Small intestine (tissue), 7 donors: ENCODE measurements around the gene EEF1AKMT4. TPM values are rescaled to one million over a fixed set of nuclear protein-coding genes. Genes with fewer than 3 reads are reported as not detected.

Experiments
- DNase-seq, 2 donors: peaks; one replicate each; pipeline versions ENCODE4 v3.0.0 to v3.0.0-alpha.2; 2013
- FAIRE-seq: peaks from 2 replicates; lab custom pipeline; 2012; peaks lifted over from hg19 to GRCh38; lab: Jason Lieb, UNC
- H3K27ac ChIP-seq, 3 donors: one replicate each; pipeline ENCODE4 v1.5.1; 2013; ENCODE audit warnings: low read length in 2 of 3, mild to moderate bottlenecking in 2 of 3, control low read depth in 1 of 3, inconsistent platforms in 1 of 3, low read depth in 1 of 3, moderate library complexity in 1 of 3
- H3K27me3 ChIP-seq, 3 donors: one replicate each; pipeline ENCODE4 v1.6.1; 2013; ENCODE audit warnings: low read length in 3 of 3, inconsistent platforms in 1 of 3; ENCODE audit not compliant: control insufficient read depth in 3 of 3, insufficient read depth in 3 of 3
- H3K36me3 ChIP-seq, 3 donors: one replicate each; pipeline ENCODE4 v1.6.1; 2013; ENCODE audit warnings: low read length in 3 of 3, inconsistent platforms in 1 of 3, low read depth in 1 of 3, mild to moderate bottlenecking in 1 of 3, moderate library complexity in 1 of 3; ENCODE audit not compliant: control insufficient read depth in 3 of 3, insufficient read depth in 2 of 3
- H3K4me1 ChIP-seq, 3 donors: one replicate each; pipeline ENCODE4 v1.6.1; 2013; ENCODE audit warnings: low read length in 2 of 3, inconsistent platforms in 1 of 3, low read depth in 1 of 3, mild to moderate bottlenecking in 1 of 3, moderate library complexity in 1 of 3; ENCODE audit not compliant: control insufficient read depth in 3 of 3, insufficient read depth in 2 of 3
- H3K4me3 ChIP-seq, 3 donors: one replicate each; pipeline ENCODE4 v1.5.1; 2013; ENCODE audit warnings: low read length in 3 of 3, control low read depth in 1 of 3, inconsistent platforms in 1 of 3, low read depth in 1 of 3, mild to moderate bottlenecking in 1 of 3, moderate library complexity in 1 of 3
- H3K9me3 ChIP-seq, 2 donors: one replicate each; pipeline ENCODE4 v1.6.1; 2013; ENCODE audit warnings: low read depth in 1 of 2, low read length in 1 of 2; ENCODE audit not compliant: control insufficient read depth in 2 of 2, insufficient read depth in 1 of 2
- WGBS, 3 donors: extraction: QIAGEN DNeasy Blood & Tissue Kit; methylation state at CpG; one replicate each; pipeline ENCODE4 v1.1.7; 2013; 5-methylcytosine and 5-hydroxymethylcytosine counted together
- polyA plus RNA-seq, 4 donors: library from polyadenylated mRNA; stranded (reverse) in 3 of 4; unstranded in 1 of 4; fragments of 200-250 nt in 3 of 4; fragments of 120-200 nt in 1 of 4; gene quantifications; one replicate each; pipeline versions ENCODE4 v1.2.1 to v1.2.3, GENCODE V29; 2013
- donor health status: healthy with polysubstance abuse.
- donor health status: control.
- donor health status: control.
- donor health status: Bipolar disorder and iron deficiency.
- donor health status: healthy.

EEF1AKMT4 gene
- polyA plus RNA-seq, 4 donors, result 4.9 to 9.7 (median 8.1) TPM

GRCh38 chr3:184305577-184305976 is 56.1 kb downstream of the EEF1AKMT4 start:
- FAIRE-seq, result no peak
- Histone ChIP-seq H3K27me3 (no peaks in the 10 kb centered on the region), H3K36me3 (peaks cover 32 to 69% (median 41%) of the 10 kb centered on the region in 3 donors), H3K27ac (no peak overlapping the region), H3K4me3 (no peak overlapping the region), H3K4me1 (no peaks in the 10 kb centered on the region), H3K9me3 (no peaks in the 10 kb centered on the region)
- 40 to 69% (median 43%) methylated on average over 1 of the region's 1 CpG for WGBS, 3 donors
- peak; percentile 20 to 28 for DNase-seq

- H3K9me3 ChIP-seq, result no peaks in the 10 kb centered on the region
- 74 to 87% (median 80%) methylated on average over 4 of the region's 4 CpGs for WGBS, 3 donors
- FAIRE-seq (no peak), DNase-seq (peak in 1 of 2 donors; percentile 45)
- H3K27me3 ChIP-seq, result no peaks in the 10 kb centered on the region
- H3K36me3 ChIP-seq, result peaks cover 32 to 62% (median 39%) of the 10 kb centered on the region in 3 donors
- H3K4me3 ChIP-seq, result no peak overlapping the region
- H3K27ac ChIP-seq, result no peak overlapping the region
- no peaks in the 10 kb centered on the region for H3K4me1 ChIP-seq
These were observed 57.0 kb downstream of the EEF1AKMT4 start for GRCh38 chr3:184306341-184306972.

- Histone ChIP-seq H3K27ac (no peak overlapping the region), H3K27me3 (no peaks in the 10 kb centered on the region), H3K9me3 (no peaks in the 10 kb centered on the region), H3K4me1 (no peaks in the 10 kb centered on the region), H3K4me3 (no peak overlapping the region), H3K36me3 (peaks cover 21 to 48% (median 32%) of the 10 kb centered on the region in 3 donors)
- FAIRE-seq (no peak), DNase-seq (no peak)
- WGBS, 3 donors, result 95 to 97% (median 95%) methylated on average over 9 of the region's 9 CpGs
These were observed 58.4 kb downstream of the EEF1AKMT4 start for GRCh38 chr3:184307915-184308314.

Other genes starting within 250 kb of the EEF1AKMT4 start
- gene ABCC5, start 231.8 kb upstream of the EEF1AKMT4 start, polyA plus RNA-seq, result 10 to 100 TPM in 3 of 4 donors, 1 to 10 TPM in 1; 9.2 to 64.6 (median 13.0) TPM
- gene HTR3D, start 217.9 kb upstream of the EEF1AKMT4 start, polyA plus RNA-seq, result not detected
- gene HTR3C, start 196.6 kb upstream of the EEF1AKMT4 start, polyA plus RNA-seq, result under 1 TPM in 2 of 4 donors, not detected in 2; 0.10 to 0.81 TPM
- gene HTR3E, start 152.6 kb upstream of the EEF1AKMT4 start, polyA plus RNA-seq, result 1 to 10 TPM in 2 of 4 donors, under 1 TPM in 2; 0.06 to 2.7 (median 1.2) TPM
- 10 to 100 TPM; 33.8 to 45.9 (median 38.8) TPM for gene EIF2B5, start 114.3 kb upstream of the EEF1AKMT4 start, polyA plus RNA-seq
- 10 to 100 TPM; 33.5 to 69.6 (median 35.3) TPM for gene DVL3, start 94.3 kb upstream of the EEF1AKMT4 start, polyA plus RNA-seq
- gene AP2M1, start 74.8 kb upstream of the EEF1AKMT4 start, polyA plus RNA-seq, result 100 to 1,000 TPM; 240 to 283 (median 270) TPM
- gene ABCF3, start 63.5 kb upstream of the EEF1AKMT4 start, polyA plus RNA-seq, result 10 to 100 TPM; 43.7 to 93.5 (median 65.4) TPM
- gene VWA5B2, start 20.1 kb upstream of the EEF1AKMT4 start, polyA plus RNA-seq, result 10 to 100 TPM in 1 of 4 donors, 1 to 10 TPM in 3; 1.4 to 15.3 (median 2.5) TPM
- gene ALG3, start 710 bp upstream of the EEF1AKMT4 start, polyA plus RNA-seq, result 10 to 100 TPM; 13.0 to 87.4 (median 32.3) TPM
- under 1 TPM in 2 of 4 donors, not detected in 2; 0.12 to 0.72 TPM for gene CAMK2N2, start 11.9 kb downstream of the EEF1AKMT4 start, polyA plus RNA-seq
- gene ECE2, start 26.4 kb downstream of the EEF1AKMT4 start, polyA plus RNA-seq, result 1 to 10 TPM in 1 of 4 donors, under 1 TPM in 1, not detected in 2; 0.04 to 2.1 TPM
- 100 to 1,000 TPM; 104 to 149 (median 122) TPM for gene PSMD2, start 49.6 kb downstream of the EEF1AKMT4 start, polyA plus RNA-seq
- gene EIF4G1, start 64.9 kb downstream of the EEF1AKMT4 start, polyA plus RNA-seq, result 100 to 1,000 TPM; 115 to 220 (median 155) TPM
- gene FAM131A, start 87.9 kb downstream of the EEF1AKMT4 start, polyA plus RNA-seq, result 10 to 100 TPM in 3 of 4 donors, 1 to 10 TPM in 1; 9.7 to 13.1 (median 10.8) TPM
- 10 to 100 TPM; 10.0 to 30.9 (median 15.3) TPM for gene CLCN2, start 111.9 kb downstream of the EEF1AKMT4 start, polyA plus RNA-seq
- 100 to 1,000 TPM; 124 to 346 (median 204) TPM for gene POLR2H, start 112.0 kb downstream of the EEF1AKMT4 start, polyA plus RNA-seq
- gene THPO, start 128.5 kb downstream of the EEF1AKMT4 start, polyA plus RNA-seq, result 1 to 10 TPM in 1 of 4 donors, under 1 TPM in 1, not detected in 2; 0.19 to 2.5 TPM
- gene CHRD, start 130.4 kb downstream of the EEF1AKMT4 start, polyA plus RNA-seq, result 1 to 10 TPM in 2 of 4 donors, under 1 TPM in 1, not detected in 1; 0.27 to 3.8 (median 3.4) TPM